Measurements from ENCODE around the gene OGDHL. TPM values are rescaled to one million over a fixed set of nuclear protein-coding genes. Genes with fewer than 3 reads are reported as not detected.

OGDHL gene
- total and polyA plus RNA-seq, 2 donors (not counting 3 experiments of a cell fraction or from before 2014, with no cell fraction given), result 0.43 to 1.0 TPM

GRCh38 chr10:49791100-49791499 lies 29.0 kb upstream of the OGDHL start:
- Histone ChIP-seq H3K4me1 (ENCODE audit: control insufficient read depth, extremely low read depth, insufficient read depth, low read length) (no peaks in the 10 kb centered on the region), H3K4me3 (replicated peaks in 1 of 3; ENCODE audit: insufficient read depth in 1 of 3, low read depth in 1 of 3, low read length in 3 of 3) (no peak overlapping the region), H3K4me2 (ENCODE audit: insufficient read depth, low read length) (no peak overlapping the region), H3K79me2 (ENCODE audit: control insufficient read depth, insufficient read depth, low read length) (no peaks in the 10 kb centered on the region), H3K9me1 (replicated peaks; ENCODE audit: control insufficient read depth, extremely low read depth, insufficient read depth, low read length) (no peaks in the 10 kb centered on the region), H2AFZ (ENCODE audit: low read depth, low read length) (no peak overlapping the region), H3K27me3 (ENCODE audit: control insufficient read depth in 2 of 2, insufficient read depth in 2 of 2, low read length in 2 of 2) (peaks cover 0 to 2% of the 10 kb centered on the region in 2 experiments), H4K20me1 (replicated peaks; ENCODE audit: control insufficient read depth, extremely low read depth, insufficient read depth, low read length) (no peaks in the 10 kb centered on the region), H3K9me3 (replicated peaks; ENCODE audit: control insufficient read depth, insufficient read depth, low read length) (no peaks in the 10 kb centered on the region), H3K27ac (ENCODE audit: insufficient read depth, low read depth, low read length) (no peak overlapping the region), H3K9ac (replicated peaks; ENCODE audit: extremely low read depth, insufficient read depth, low read length) (no peak overlapping the region), H3K36me3 (ENCODE audit: control insufficient read depth in 2 of 2, extremely low read depth in 1 of 2, insufficient read depth in 2 of 2, low read length in 2 of 2) (no peaks in the 10 kb centered on the region)
- TF ChIP-seq GATA2 (IDR thresholded peaks at IDR 0.05; ENCODE audit: insufficient read depth, insufficient read length, low read depth, low read length), result no peak
- intact Hi-C loops (cut with micrococcal nuclease), result no loop called here
- FAIRE-seq, result no peak
- no TSS peak for BruUV-seq (replicated peaks)
- ChIA-PET CTCF (no interaction called here), POLR2A (no interaction called here)
- dilution Hi-C loops (cut with MboI; ENCODE audit: extremely low pct_ligation_motif_present, low sequenced_read_pairs), result no loop called here
- no peak for DNase-seq (ENCODE audit: low read depth, low spot score)

GRCh38 chr10:49784681-49785080 lies 22.6 kb upstream of the OGDHL start:
- no peak for FAIRE-seq
- no peak for DNase-seq (ENCODE audit: low read depth, low spot score)

More at GRCh38 chr10:49784681-49785080, 22.6 kb upstream of the OGDHL start:
- TF ChIP-seq GATA2 (IDR thresholded peaks at IDR 0.05; ENCODE audit: insufficient read depth, insufficient read length, low read depth, low read length), result no peak
- no peak for TF ChIP-seq FOS (IDR thresholded peaks at IDR 0.05; ENCODE audit: borderline replicate concordance, insufficient read depth, low read length)
- TF ChIP-seq, protein P1, sequence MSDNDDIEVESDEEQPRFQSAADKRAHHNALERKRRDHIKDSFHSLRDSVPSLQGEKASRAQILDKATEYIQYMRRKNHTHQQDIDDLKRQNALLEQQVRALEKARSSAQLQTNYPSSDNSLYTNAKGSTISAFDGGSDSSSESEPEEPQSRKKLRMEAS (IDR thresholded peaks at IDR 0.05; ENCODE audit: insufficient read depth, insufficient read length), result no peak
- no peak for TF ChIP-seq EZH2 (IDR thresholded peaks at IDR 0.05; ENCODE audit: borderline replicate concordance, low read depth, low read length, severe bottlenecking)
- TF ChIP-seq MYC (IDR thresholded peaks at IDR 0.05; ENCODE audit: low read depth, low read length), result no peak
- no peak for TF ChIP-seq JUN (IDR thresholded peaks at IDR 0.05; ENCODE audit: borderline replicate concordance, insufficient read depth, insufficient read length, low read depth)
- TF ChIP-seq CTCF (IDR thresholded peaks at IDR 0.05; ENCODE audit: extremely low read depth in 1 of 2, insufficient read depth in 1 of 2, low read depth in 1 of 2, low read length in 2 of 2), result no peak
- Histone ChIP-seq H3K4me2 (ENCODE audit: insufficient read depth, low read length) (no peak overlapping the region), H3K9me1 (replicated peaks; ENCODE audit: control insufficient read depth, extremely low read depth, insufficient read depth, low read length) (no peaks in the 10 kb centered on the region), H3K79me2 (ENCODE audit: control insufficient read depth, insufficient read depth, low read length) (no peaks in the 10 kb centered on the region), H3K36me3 (ENCODE audit: control insufficient read depth in 2 of 2, extremely low read depth in 1 of 2, insufficient read depth in 2 of 2, low read length in 2 of 2) (no peaks in the 10 kb centered on the region), H3K9me3 (replicated peaks; ENCODE audit: control insufficient read depth, insufficient read depth, low read length) (no peaks in the 10 kb centered on the region), H3K4me3 (replicated peaks in 1 of 3; ENCODE audit: insufficient read depth in 1 of 3, low read depth in 1 of 3, low read length in 3 of 3) (no peak overlapping the region), H3K27me3 (ENCODE audit: control insufficient read depth in 2 of 2, insufficient read depth in 2 of 2, low read length in 2 of 2) (peaks cover 4% of the 10 kb centered on the region in 2 experiments), H3K4me1 (ENCODE audit: control insufficient read depth, extremely low read depth, insufficient read depth, low read length) (no peaks in the 10 kb centered on the region), H2AFZ (ENCODE audit: low read depth, low read length) (no peak overlapping the region), H4K20me1 (replicated peaks; ENCODE audit: control insufficient read depth, extremely low read depth, insufficient read depth, low read length) (no peaks in the 10 kb centered on the region), H3K9ac (replicated peaks; ENCODE audit: extremely low read depth, insufficient read depth, low read length) (no peak overlapping the region), H3K27ac (ENCODE audit: insufficient read depth, low read depth, low read length) (no peak overlapping the region)
- intact Hi-C loops (cut with micrococcal nuclease) (no loop called here), dilution Hi-C loops (cut with MboI; ENCODE audit: extremely low pct_ligation_motif_present, low sequenced_read_pairs) (no loop called here)
- POLR2A ChIA-PET, result no interaction called here
- CTCF ChIA-PET, result interaction anchor here (1.2 kb wide), 1 partner anchor 23 kb away, joined by 3 read pairs; no protein-coding TSS in a partner anchor
- BruUV-seq (replicated peaks), result no TSS peak
